Motor neuron (in vitro differentiated cells): ENCODE data around the gene DGKQ. TPM values are rescaled to one million over a fixed set of nuclear protein-coding genes. Genes with fewer than 3 reads are reported as not detected.

Experiments
- ATAC-seq, 8 experiments: fragments of 200-7000 bp; cut with Tn5 transposase; replicated peaks in 6 of 8; 2 replicates each; pipeline ENCODE4 v1.8.0; 2021; ENCODE audit warnings: mild to moderate bottlenecking in 8 of 8, moderate library complexity in 8 of 8
- H3K27ac ChIP-seq, 2 donors: fragments of 250-450 bp; sonication (Bioruptor Pico); 2 replicates each; pipeline ENCODE4 v1.9.0; 2021; ENCODE audit warnings: antibody characterized with exemption in 2 of 2, mild to moderate bottlenecking in 2 of 2, moderate library complexity in 1 of 2
- H3K4me1 ChIP-seq, 2 donors: fragments of 250-450 bp; sonication (Bioruptor Pico); replicated peaks in 1 of 2; 2 replicates each; pipeline ENCODE4 v1.6.1; 2021; ENCODE audit warnings: antibody characterized with exemption in 2 of 2, mild to moderate bottlenecking in 2 of 2, moderate library complexity in 1 of 2
- H3K4me3 ChIP-seq, 5 donors: fragments of 250-450 bp; sonication (Bioruptor Pico); 2 replicates each; pipeline ENCODE4 v1.9.0; 2021; ENCODE audit warnings: antibody characterized with exemption in 5 of 5, mild to moderate bottlenecking in 5 of 5, moderate library complexity in 4 of 5
- WGBS, 10 experiments: fragments of 450-650 bp; shearing (Covaris generic); methylation state at CpG; one replicate each; pipeline ENCODE4 v1.0.0; 2022; 5-methylcytosine and 5-hydroxymethylcytosine counted together
- in situ Hi-C, 9 experiments: fragments of 400-800 bp; cut with MboI; loops; one replicate each; pipeline ENCODE4 v1.15.0; 2021; ENCODE audit warnings: low sequenced_read_pairs in 9 of 9, low pct_unique_long_range_greater_than_20kb in 2 of 9; ENCODE audit not compliant: unreplicated experiment in 9 of 9
- total RNA-seq, 8 experiments: library from RNA; unstranded; fragments of 300-600 nt; gene quantifications; 2 replicates each; pipeline versions ENCODE4 v1.2.3 to v1.2.4, GENCODE V29; 2022

The DGKQ gene
- total RNA-seq, 8 experiments from 2014 or later, result 2.9 to 11.7 (median 6.7) TPM

DNA sequence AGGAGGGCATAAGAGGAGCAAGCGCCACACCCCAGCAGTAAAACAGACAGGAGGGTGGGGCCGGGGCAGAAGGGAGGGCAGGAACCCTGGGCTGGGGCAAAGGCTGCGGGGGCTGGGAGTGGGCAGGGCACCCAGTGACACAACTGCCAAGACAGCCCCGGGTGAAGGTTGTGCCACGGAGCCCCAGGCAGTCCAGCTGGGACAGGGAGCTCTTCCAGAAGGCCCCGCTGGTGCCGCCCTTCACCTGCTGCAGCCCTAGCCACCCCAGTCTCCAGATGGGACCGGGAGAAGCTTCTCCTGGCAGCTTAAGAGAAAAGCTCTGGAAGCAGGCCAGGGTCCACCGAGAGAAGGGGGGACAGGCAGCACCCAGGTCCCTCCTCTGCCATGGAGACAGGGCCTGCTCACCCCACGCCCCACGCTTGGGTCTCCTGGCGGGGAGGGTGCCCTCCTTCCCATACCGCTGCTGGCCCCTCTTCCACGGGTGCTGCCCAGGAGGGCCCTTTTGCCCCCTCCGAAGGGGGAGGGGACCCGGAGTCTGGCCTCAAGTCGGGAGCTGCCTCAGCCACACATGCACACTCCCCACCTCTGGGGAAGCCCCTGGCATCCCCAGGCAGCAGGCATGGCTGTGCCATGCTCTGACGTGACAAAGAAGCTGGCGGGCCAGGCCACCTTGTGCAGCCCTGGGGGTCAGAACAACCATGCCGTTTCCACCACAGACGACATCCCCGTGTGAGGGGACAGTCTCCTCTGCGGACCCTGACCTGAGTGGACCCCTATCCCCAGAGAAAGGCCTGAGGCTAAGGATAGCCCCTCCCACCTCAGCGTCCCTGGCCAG is 1.5 kb downstream of the DGKQ start:
- 40 to 81% (median 70%) methylated on average over 2 to 5 of the region's 24 CpGs; no CpG with 5 or more reads in 7 of the 10 experiments for WGBS, 10 experiments
- Histone ChIP-seq H3K4me1 (peaks cover 13 to 17% of the 10 kb centered on the region in 2 donors), H3K4me3 (peak overlapping the region; percentile 53 to 94 (median 60)), H3K27ac (no peak overlapping the region)
- ATAC-seq, result no peak
- in situ Hi-C loops, result no loop called here

DNA sequence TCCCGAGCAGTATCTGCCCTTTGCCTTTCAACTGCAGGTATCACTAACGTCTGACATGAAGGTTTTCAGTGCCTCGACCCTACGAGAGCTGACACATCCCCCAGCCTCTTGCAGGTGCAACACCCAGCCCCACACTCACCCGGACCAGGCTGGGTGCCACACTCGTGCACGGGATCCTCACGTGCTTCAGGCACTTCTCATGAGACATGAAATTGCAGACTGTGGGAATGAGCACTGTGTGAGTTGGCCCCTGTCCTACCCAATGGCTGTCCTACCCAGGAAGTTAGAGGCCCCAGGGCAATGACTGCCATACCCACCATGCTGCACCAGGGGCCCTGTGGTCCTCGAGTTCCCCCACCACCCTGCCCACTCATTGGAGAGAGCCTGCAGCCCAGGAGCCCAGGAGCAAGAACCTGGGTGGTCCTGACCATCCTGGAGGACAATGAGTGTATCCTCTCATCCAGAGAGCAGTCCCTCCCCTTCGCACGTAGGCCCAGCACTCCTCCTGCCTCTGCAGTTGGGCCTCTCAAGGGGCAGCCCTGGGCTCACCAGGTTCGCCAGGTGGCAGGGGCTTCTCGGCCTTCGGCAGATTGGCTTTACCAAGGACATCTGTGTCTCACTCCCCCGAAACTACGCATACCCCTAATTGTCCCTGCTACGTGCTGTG is 2.4 kb downstream of the DGKQ start:
- ATAC-seq, result no peak
- no peak overlapping the region for H3K27ac ChIP-seq
- WGBS, 10 experiments, result 56 to 93% (median 60%) methylated on average over 1 to 7 of the region's 17 CpGs; no CpG with 5 or more reads in 4 of the 10 experiments
- no peak overlapping the region for H3K4me3 ChIP-seq
- H3K4me1 ChIP-seq, result peaks cover 13 to 17% of the 10 kb centered on the region in 2 donors
- in situ Hi-C loops, result no loop called here

DNA sequence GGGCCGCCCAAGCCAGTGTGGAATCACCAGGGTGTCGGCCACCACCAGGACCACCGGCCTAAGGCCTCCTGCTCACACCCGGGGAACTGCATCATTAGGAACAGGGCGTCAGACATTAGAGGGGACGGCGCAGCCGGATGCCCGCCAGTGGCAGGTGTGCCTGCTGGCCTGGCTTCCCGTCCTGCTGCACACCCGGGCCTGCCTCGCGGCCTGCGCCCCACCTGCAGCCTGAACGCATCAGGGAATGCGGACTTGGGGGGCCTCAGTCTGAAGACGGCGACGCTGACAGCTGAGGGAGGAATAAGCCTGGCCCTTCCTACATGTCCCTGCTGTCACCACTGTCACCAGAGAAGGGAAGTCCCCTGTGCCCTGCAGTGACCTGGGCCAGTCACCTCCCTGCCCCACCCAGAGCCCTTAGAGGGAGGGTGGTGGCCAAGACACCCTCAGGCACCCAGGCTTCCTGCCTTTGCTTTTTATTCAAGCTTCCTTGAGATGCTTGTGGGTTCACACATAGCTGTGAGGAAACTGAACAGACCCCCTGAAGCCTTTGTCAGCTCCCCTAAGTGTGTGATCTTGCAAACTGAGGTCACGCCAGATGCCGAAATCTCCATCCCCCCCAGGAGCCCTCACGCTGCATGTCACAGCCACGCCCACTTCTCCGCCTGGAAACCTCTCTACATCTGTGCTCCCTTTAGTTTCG is 3.2 kb downstream of the DGKQ start:
- peaks cover 13 to 17% of the 10 kb centered on the region in 2 donors for H3K4me1 ChIP-seq
- ATAC-seq, result no peak
- H3K4me3 ChIP-seq, result no peak overlapping the region
- no peak overlapping the region for H3K27ac ChIP-seq
- in situ Hi-C loops, result no loop called here
- WGBS, 10 experiments, result 36 to 100% (median 65%) methylated on average over 3 to 6 of the region's 25 CpGs; no CpG with 5 or more reads in 2 of the 10 experiments

DNA sequence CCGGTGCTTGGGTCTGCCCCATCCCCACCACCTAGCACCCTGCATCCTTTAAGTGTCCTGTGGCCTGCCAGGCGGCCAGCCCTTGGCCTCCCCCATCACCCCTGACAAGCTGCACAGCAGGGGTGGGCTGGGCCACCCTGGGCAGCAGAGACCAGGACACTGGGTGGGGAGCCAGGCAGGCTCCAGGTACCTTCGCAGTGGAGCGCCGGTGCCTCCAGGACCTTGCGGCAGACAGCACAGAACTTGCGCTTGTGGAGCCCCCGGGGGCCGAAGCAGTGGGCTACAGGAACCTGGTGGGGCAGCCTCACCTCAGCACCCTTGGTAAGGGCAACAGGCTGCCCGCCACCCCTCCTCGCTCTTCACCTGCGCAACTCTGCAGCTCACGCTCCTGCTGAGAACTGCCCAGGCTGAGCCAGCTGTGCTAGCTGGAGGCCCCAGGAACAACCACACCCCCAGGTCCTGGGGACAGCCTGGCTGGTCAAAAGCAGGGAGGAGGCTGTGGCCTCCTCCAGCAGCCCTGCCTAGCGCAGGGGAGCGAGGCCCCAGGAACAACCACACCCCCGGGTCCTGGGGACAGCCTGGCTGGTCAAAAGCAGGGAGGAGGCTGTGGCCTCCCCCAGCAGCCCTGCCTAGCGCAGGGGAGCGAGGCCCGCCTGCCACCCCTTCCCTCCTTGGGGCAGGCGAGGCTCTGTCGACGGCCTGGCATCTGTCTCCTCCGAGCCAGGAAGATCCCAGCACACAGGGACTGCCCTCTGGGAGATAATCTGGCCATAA is 4.6 kb downstream of the DGKQ start:
- no peak overlapping the region for H3K4me3 ChIP-seq
- H3K4me1 ChIP-seq, result peaks cover 13 to 17% of the 10 kb centered on the region in 2 donors
- peak in 2 of 8 experiments; percentile 6 to 9 for ATAC-seq
- WGBS, 10 experiments, result 45 to 93% (median 50%) methylated on average over 3 to 12 of the region's 23 CpGs; no CpG with 5 or more reads in 6 of the 10 experiments
- in situ Hi-C loops, result no loop called here
- no peak overlapping the region for H3K27ac ChIP-seq

DNA sequence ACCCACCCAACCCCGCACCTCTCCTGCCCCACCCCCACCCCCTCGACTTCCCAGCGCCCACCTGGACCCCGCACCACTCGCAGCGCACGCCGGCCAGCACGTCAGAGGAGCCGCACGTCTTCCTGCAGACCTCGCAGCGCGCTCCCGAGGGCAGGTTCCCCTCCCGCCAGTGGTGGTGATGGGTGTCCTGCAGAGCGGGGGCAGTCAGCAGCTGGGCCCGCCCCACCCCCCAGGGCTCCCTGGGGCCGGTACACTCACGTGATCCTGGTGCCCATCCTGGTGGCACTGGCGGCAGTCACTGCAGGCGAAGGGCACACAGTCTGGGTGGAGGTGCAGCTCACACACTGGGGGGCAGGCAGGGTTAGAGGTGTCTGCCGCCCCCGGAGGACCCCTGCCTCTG is 5.1 kb downstream of the DGKQ start:
- WGBS, 10 experiments, result no CpG with 5 or more reads among the region's 24 CpGs
- Histone ChIP-seq H3K4me3 (no peak overlapping the region), H3K27ac (no peak overlapping the region), H3K4me1 (peaks cover 13 to 17% of the 10 kb centered on the region in 2 donors)
- no peak for ATAC-seq
- in situ Hi-C loops, result no loop called here

DNA sequence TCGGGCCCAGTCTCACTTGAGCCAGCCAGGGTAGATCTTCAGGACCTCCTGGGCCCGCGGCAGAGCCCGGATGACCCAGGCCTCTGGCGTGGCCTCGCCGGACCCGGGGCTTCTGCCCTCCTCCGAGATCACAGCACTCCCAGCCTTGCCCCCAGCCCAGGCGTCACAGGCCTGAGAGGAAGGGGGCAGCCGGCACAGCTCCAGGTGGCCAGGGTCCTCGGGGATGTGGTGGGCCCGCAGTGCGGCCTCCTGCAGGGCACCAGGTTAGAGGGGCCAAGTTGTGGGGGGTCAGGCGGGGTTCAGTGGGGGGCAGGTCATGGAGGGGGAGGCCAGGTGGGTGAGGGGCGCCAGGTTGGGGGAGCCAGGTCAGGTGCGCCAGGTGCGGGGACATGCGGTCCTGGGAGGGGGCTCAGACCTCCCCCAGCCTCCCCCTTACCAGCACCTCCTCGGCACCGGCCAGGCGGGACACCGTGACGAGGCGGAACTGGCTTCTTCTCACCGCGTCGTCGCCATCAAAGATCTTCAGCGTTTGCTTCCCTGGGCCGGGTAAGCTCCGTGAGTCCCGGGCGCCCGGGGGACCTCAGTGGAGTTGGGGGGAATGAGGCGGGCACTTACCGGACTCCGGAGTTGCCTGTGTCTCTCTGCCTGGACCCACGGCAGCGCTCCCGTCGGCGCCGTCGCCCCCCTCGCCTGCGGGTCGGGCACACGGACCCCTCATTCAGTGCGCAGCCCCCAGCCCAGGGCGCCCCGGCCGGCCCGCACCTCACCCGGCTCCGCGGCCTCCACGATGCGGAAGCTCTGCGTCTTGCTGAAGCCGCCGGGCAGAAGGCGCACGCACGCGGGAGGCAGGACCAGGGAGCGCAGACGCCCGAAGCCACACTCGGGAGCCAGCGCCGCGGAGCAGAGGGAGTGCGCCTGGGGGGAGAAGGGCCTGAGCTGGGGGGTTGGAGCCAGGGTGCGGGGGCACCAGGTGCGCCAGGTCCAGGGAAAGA is 6.0 kb downstream of the DGKQ start:
- ATAC-seq, result peak in 1 of 8 experiments; percentile 11
- in situ Hi-C loops, result no loop called here
- 14% methylated on average over 7 of the region's 76 CpGs; no CpG with 5 or more reads in 9 of the 10 experiments for WGBS, 10 experiments
- Histone ChIP-seq H3K27ac (no peak overlapping the region), H3K4me1 (peaks cover 11 to 14% of the 10 kb centered on the region in 2 donors), H3K4me3 (peak overlapping the region in 1 of 5 donors; percentile 0)

DNA sequence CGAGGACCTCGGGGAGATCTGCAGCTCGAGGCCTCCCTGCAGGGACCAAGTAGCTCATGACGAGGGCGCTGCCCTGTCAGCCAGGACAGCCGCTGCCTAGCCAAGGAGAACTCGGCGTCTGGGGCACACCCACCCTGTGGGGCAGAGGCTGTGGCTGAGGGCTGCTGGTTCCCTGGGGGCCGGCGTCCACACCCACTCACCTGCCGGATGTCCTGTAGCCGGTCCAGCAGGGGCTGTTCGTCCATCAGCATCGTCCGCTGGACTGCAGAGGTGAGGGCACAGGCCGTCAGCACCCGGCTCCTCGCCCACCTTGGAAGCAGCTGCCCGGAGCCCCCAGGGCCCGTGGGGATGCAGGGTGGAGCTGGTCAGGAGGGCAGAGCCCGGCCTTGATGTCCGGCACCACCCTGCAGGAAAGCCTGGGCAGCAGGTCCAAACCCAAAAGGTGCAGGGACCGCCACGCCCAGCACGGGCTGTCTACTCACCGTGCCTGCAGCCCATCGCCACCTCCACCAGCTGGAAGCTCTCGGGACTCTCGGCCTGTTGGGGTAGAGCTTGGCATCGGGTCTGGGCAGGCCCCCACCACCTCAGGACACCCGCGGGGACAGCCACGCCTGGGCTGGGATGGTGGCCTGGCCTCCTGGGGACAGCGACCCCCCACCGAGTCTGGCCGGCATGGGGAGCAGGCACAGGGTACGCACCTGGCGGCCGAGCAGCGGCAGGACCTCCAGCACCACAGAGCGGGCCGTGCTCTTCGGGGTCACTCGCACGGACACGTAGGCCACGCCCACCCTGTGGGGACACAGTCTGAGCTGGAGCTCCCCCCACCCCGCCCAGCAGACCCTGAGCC is 6.9 kb downstream of the DGKQ start:
- peaks cover 4 to 7% of the 10 kb centered on the region in 2 donors for H3K4me1 ChIP-seq
- WGBS, 10 experiments, result 78 to 100% (median 100%) methylated on average over 1 to 9 of the region's 48 CpGs; no CpG with 5 or more reads in 5 of the 10 experiments
- in situ Hi-C loops, result no loop called here
- no peak overlapping the region for H3K27ac ChIP-seq
- no peak for ATAC-seq
- H3K4me3 ChIP-seq, result no peak overlapping the region

DNA sequence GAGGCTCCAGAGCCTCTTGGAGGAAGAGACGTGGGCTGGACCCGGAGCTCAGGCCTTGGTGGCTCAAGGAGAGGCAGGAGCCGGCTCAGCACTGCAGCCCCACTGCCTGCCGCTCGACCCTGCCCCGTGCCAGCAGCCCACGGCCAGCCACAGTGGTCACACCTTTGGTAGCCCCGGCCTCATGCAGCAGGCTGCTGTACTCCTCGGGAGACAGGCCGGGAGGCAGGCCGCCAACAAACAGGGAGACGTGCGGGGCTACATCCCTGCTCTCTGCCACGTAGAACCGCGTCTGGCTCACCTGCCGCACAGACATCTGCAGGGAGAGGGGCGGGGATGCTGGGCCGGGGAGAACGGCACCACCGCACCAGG is 7.6 kb downstream of the DGKQ start:
- in situ Hi-C loops, result no loop called here
- no peak for ATAC-seq
- H3K4me1 ChIP-seq, result peaks cover 4 to 5% of the 10 kb centered on the region in 2 donors
- 93 to 95% methylated on average over 3 to 4 of the region's 21 CpGs; no CpG with 5 or more reads in 8 of the 10 experiments for WGBS, 10 experiments
- no peak overlapping the region for H3K4me3 ChIP-seq
- H3K27ac ChIP-seq, result no peak overlapping the region

DNA sequence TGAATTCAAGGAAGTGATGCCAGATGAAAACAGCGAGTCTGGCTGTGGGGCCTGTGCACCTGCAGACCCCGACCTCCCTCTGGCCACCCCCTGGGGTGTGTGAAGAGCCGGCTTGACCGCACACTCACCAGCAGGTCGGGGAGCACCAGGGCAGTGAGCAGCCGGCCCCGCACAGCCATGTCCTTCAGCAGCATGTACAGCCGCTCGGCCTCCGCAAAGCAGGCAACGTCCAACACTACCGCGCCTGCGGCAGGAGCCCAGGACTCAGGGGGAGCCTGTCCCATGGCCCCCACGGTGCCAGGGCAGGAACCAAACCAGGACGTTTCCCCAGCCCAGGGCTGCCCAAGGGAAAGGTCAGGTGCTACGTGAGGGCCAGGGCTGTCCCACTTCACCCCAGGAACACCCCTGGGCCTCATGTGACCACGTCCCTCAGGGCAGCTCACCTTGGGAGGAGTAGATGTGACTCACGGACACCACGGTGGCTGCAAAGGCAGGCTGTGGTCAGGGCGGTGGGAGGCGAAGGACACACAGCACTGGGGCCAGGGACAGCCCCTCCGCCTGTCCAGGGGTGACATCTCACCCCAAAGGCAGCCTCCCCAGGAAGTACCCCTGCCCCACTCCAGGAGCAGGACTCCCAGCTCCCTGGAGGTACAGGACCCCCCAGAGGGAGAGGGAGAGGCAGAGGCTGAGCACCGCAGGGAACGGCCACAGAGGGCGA is 8.2 kb downstream of the DGKQ start:
- in situ Hi-C loops, result no loop called here
- Histone ChIP-seq H3K4me3 (no peak overlapping the region), H3K4me1 (peaks cover 4 to 5% of the 10 kb centered on the region in 2 donors), H3K27ac (no peak overlapping the region)
- WGBS, 10 experiments, result 67 to 100% (median 86%) methylated on average over 1 to 12 of the region's 26 CpGs; no CpG with 5 or more reads in 2 of the 10 experiments
- ATAC-seq, result no peak

DNA sequence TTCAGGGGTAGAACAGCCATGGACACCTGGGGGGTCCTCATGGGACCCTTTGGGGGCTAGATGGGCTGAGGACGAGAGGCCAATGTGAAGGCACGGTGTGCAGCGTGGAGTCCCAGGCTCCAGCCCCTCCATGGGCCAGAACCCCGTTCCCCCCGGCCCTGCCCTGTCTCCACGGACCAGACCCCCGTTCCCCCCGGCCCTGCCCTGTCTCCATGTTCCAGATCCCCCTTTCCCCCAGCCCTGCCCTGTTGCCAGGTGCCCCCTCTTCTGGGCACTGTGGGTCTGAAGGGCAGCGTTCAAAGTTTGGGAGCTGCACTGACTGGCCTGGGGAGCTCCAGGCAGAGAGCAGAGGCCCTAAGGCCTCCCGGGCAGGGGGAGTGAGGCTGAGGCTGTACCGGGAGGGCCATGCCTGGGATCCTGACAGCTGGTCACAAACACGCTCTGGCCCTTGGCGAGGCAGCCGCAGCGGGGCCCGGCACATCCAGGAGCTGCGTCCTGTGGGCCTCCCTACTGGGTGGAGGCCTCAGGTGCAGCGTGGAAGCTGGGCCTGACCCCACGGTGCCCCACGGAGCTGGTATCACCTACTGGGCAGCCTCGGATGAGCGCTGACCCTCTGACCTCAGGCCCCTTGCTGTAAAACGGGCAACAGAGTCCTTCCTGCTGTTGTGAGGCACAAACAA is 8.9 kb downstream of the DGKQ start:
- in situ Hi-C loops, result no loop called here
- Histone ChIP-seq H3K4me3 (no peak overlapping the region), H3K4me1 (peaks cover 4 to 5% of the 10 kb centered on the region in 2 donors), H3K27ac (no peak overlapping the region)
- 40 to 92% (median 73%) methylated on average over 1 to 5 of the region's 23 CpGs; no CpG with 5 or more reads in 6 of the 10 experiments for WGBS, 10 experiments
- no peak for ATAC-seq
